Thyroid gland (tissue), 4 donors: ENCODE data around the gene CBR3.
"Not testable (repeated sequence)": the region's sequence is repeated elsewhere in the genome, so short reads cannot be mapped to it uniquely, and the experiment has no call there.

Source experiments
- POLR2A ChIP-seq, 2 donors: fragments of 450-650 bp; IDR thresholded peaks; one replicate each; pipeline ENCODE4 v1.6.1; 2017; ENCODE audit warnings: antibody characterized with exemption in 2 of 2, mild to moderate bottlenecking in 2 of 2, moderate library complexity in 1 of 2
- TF ChIP-seq, protein P1 (sequence below), 6 experiments: fragments of 200-600 bp in 3 of 6; fragments of 450-650 bp in 3 of 6; sonication (generic) in 3 of 6; IDR thresholded peaks; one replicate each; pipeline ENCODE4 v1.5.1; 2016 to 2019; ENCODE audit warnings: antibody characterized with exemption in 6 of 6, mild to moderate bottlenecking in 2 of 6, inconsistent platforms in 1 of 6, moderate library complexity in 1 of 6

DNA sequence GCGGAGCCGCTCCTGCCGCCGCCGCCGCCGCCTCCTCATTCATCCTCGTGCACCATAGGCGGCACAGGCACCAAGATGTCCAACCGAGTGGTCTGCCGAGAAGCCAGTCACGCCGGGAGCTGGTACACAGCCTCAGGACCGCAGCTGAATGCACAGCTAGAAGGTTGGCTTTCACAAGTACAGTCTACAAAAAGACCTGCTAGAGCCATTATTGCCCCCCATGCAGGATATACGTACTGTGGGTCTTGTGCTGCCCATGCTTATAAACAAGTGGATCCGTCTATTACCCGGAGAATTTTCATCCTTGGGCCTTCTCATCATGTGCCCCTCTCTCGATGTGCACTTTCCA lies 4.5 kb upstream of the CBR3 start:
- TF ChIP-seq, protein P1, sequence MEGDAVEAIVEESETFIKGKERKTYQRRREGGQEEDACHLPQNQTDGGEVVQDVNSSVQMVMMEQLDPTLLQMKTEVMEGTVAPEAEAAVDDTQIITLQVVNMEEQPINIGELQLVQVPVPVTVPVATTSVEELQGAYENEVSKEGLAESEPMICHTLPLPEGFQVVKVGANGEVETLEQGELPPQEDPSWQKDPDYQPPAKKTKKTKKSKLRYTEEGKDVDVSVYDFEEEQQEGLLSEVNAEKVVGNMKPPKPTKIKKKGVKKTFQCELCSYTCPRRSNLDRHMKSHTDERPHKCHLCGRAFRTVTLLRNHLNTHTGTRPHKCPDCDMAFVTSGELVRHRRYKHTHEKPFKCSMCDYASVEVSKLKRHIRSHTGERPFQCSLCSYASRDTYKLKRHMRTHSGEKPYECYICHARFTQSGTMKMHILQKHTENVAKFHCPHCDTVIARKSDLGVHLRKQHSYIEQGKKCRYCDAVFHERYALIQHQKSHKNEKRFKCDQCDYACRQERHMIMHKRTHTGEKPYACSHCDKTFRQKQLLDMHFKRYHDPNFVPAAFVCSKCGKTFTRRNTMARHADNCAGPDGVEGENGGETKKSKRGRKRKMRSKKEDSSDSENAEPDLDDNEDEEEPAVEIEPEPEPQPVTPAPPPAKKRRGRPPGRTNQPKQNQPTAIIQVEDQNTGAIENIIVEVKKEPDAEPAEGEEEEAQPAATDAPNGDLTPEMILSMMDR (IDR thresholded peaks at IDR 0.05) = not testable (repeated sequence)
- TF ChIP-seq POLR2A (IDR thresholded peaks at IDR 0.05) = not testable (repeated sequence)
